Measurements from ENCODE around the gene IYD. TPM values are rescaled to one million over a fixed set of nuclear protein-coding genes. Genes with fewer than 3 reads are reported as not detected.

IYD gene
- total RNA-seq, 1 experiment from 2014 or later: not detected

DNA sequence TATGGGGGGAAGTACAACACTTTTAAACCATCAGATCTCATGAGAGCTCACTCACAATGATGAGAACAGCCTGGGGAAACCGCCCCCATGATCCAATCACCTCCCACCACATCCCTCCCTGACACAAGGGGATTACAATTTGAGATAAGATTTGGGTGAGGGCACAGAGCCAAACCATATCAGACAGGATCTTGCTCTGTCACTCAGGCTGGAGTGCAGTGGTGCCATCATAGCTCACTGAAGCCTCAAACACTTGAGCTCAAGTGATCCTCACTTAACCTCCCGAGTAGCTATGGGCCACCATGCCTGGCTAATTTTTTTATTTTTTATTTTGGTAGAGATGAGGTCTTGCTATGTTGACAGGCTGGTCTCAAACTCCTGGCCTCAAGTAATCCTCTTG is 5.1 kb upstream of the IYD start:
- Histone ChIP-seq H3K4me1 (ENCODE audit: insufficient read depth, low read length) (no peaks in the 10 kb centered on the region), H4K8ac (replicated peaks; ENCODE audit: insufficient read length, low read depth, low read length) (no peak overlapping the region), H3K27me3 (ENCODE audit: insufficient read depth, low read length) (no peaks in the 10 kb centered on the region), H3K79me1 (ENCODE audit: insufficient read depth, low read depth, low read length, poor library complexity, severe bottlenecking) (no peaks in the 10 kb centered on the region), H2BK12ac (ENCODE audit: insufficient read length, low read depth, low read length) (no peak overlapping the region), H3K4ac (ENCODE audit: low read depth, low read length) (no peak overlapping the region), H4K20me1 (ENCODE audit: control insufficient read depth, insufficient read depth, insufficient read length) (no peaks in the 10 kb centered on the region), H2AFZ (ENCODE audit: low read length) (no peak overlapping the region), H4K5ac (ENCODE audit: insufficient read length, low read depth, low read length) (no peak overlapping the region), H2BK15ac (ENCODE audit: low read depth, low read length) (no peak overlapping the region), H2BK20ac (ENCODE audit: low read depth, low read length, poor library complexity, severe bottlenecking) (no peak overlapping the region), H3K4me2 (ENCODE audit: insufficient read depth, insufficient read length, low read length) (no peak overlapping the region), H2AK5ac (ENCODE audit: insufficient read length, low read length) (no peak overlapping the region), H3K79me2 (ENCODE audit: insufficient read depth, low read length) (no peaks in the 10 kb centered on the region), H3K27ac (ENCODE audit: insufficient read length, low read depth, low read length) (no peak overlapping the region), H2BK5ac (ENCODE audit: insufficient read length, low read length) (no peak overlapping the region), H3K18ac (ENCODE audit: insufficient read length, low read depth, low read length) (no peak overlapping the region), H3K9me3 (ENCODE audit: control insufficient read depth, low read depth, low read length) (no peaks in the 10 kb centered on the region), H3K56ac (ENCODE audit: insufficient read length, low read depth, low read length) (no peak overlapping the region), H3K14ac (ENCODE audit: insufficient read depth, low read length) (no peak overlapping the region), H3K23ac (ENCODE audit: insufficient read length, low read depth, low read length) (no peak overlapping the region), H2BK120ac (ENCODE audit: low read depth, low read length, poor library complexity, severe bottlenecking) (no peak overlapping the region), H4K91ac (ENCODE audit: insufficient read length, low read depth, low read length) (no peak overlapping the region), H3K23me2 (ENCODE audit: insufficient read length, low read depth, low read length, poor library complexity, severe bottlenecking) (no peaks in the 10 kb centered on the region), H3K9ac (ENCODE audit: extremely low read depth, insufficient read length, low read length) (no peak overlapping the region), H3T11ph (ENCODE audit: low read length) (no peak overlapping the region)
- H3K4me1 Mint-ChIP-seq: no peaks in the 10 kb centered on the region
- no peak overlapping the region for H3K27ac Mint-ChIP-seq
- DNase-seq: no peak
- WGBS (ENCODE audit: extremely low coverage, insufficient read length, low lambda C conversion rate): no CpG with 5 or more reads among the region's 2 CpGs
- TF ChIP-seq, protein P1, sequence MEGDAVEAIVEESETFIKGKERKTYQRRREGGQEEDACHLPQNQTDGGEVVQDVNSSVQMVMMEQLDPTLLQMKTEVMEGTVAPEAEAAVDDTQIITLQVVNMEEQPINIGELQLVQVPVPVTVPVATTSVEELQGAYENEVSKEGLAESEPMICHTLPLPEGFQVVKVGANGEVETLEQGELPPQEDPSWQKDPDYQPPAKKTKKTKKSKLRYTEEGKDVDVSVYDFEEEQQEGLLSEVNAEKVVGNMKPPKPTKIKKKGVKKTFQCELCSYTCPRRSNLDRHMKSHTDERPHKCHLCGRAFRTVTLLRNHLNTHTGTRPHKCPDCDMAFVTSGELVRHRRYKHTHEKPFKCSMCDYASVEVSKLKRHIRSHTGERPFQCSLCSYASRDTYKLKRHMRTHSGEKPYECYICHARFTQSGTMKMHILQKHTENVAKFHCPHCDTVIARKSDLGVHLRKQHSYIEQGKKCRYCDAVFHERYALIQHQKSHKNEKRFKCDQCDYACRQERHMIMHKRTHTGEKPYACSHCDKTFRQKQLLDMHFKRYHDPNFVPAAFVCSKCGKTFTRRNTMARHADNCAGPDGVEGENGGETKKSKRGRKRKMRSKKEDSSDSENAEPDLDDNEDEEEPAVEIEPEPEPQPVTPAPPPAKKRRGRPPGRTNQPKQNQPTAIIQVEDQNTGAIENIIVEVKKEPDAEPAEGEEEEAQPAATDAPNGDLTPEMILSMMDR (conservative IDR thresholded peaks at IDR 0.05): no peak
- no peaks in the 10 kb centered on the region for H3K9me3 Mint-ChIP-seq
- no peak overlapping the region for H3K4me3 Mint-ChIP-seq
- peaks cover 2% of the 10 kb centered on the region for H3K27me3 Mint-ChIP-seq (ENCODE audit: low read depth)
- no peaks in the 10 kb centered on the region for H3K36me3 Mint-ChIP-seq (ENCODE audit: insufficient read depth in 1 of 3, low read depth in 3 of 3)
